Stimulated activated CD4-positive, alpha-beta T cell treated with anti-CD3 and anti-CD28 coated beads, Interleukin-1b, Interleukin-23, amount 100 ng/mL, for 24 hours (primary cell): ENCODE measurements around the gene TIGD1.
"Not testable (repeated sequence)": the region's sequence is repeated elsewhere in the genome, so short reads cannot be mapped to it uniquely, and the experiment has no call there.

Experiments used
- DNase-seq, 4 experiments: peaks; one replicate each; pipeline ENCODE4 v3.0.0-alpha.2; 2020; ENCODE audit warnings: low read depth in 4 of 4, low spot score in 1 of 4

Gene TIGD1

GRCh38 chr2:232571026-232571474 lies 20.7 kb upstream of the TIGD1 start:
- DNase-seq: no peak

GRCh38 chr2:232570481-232570880 lies 20.1 kb upstream of the TIGD1 start:
- not testable (repeated sequence) for DNase-seq

DNA sequence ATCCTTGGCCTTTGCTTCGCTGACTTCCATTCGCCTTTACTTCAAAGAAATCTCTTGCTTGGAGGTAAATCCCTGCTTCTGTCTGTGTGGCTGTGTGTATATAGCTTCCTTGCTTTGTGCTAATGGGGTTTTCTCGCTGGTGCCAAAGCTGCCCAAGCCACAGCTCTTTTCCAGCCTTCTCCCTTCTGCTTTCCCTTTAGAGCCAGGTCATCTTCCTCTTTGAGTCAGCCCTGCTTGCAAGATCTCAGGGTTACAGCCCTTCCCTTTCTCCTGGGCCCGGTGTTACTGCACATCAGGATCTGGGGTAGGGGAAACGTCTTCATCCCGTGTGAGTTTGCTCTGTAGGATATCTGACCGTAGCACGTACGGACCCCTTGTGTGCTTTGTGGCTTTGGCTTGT lies 19.2 kb upstream of the TIGD1 start:
- no peak for DNase-seq

- no peak for DNase-seq
Measured at GRCh38 chr2:232568161-232568560, 17.8 kb upstream of the TIGD1 start.

DNA sequence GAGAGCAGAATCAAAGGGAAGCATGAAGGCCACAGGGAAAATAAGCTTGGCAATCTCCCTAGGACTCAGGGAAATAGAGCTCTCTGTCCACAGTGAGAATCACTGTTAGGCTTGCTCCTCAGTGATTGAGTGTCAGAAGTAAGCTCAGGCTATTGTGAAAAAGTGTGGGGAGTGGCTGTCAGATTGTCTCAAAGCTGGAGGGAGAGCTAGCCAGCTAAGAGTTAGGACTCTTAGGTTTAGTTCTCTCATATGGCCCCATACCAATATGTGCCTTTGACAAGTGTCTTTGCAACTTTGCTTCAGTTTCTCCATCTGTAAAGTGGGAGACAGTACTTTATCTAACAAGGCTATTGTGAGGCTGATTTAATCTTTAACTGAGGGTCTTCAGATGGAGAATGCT lies 17.4 kb upstream of the TIGD1 start:
- DNase-seq: no peak

- no peak for DNase-seq
Measured at GRCh38 chr2:232563580-232563979, 13.2 kb upstream of the TIGD1 start.

DNA sequence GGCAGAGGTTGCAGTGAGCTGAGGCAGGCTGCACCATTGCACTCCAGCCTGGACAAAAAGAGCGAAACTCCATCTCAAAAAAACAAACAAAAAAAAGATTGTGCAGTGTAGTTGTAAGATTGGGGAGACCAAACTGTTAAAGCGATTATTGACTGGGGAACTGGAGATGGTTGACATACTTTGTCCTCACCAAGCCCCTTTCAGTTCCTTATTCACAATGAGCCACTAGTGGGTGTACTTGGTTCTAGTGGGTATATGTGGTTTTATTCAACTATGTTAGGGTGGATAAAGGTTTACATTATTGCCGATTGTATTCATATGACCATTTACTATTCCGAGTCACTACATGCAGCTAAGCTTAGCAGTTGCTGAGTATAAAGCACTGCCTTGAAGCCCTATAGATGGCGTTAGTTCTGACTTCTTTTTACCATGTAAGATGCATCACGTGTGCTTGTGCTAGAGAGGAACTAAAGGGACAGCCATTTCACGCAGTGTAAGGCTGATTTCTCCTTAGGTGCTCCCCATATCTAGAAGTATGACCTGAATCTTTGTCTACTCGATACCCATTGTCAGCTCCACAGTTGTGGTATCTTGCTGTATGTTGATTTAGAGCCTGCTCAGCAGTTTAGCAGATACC lies 12.3 kb upstream of the TIGD1 start:
- no peak for DNase-seq

DNA sequence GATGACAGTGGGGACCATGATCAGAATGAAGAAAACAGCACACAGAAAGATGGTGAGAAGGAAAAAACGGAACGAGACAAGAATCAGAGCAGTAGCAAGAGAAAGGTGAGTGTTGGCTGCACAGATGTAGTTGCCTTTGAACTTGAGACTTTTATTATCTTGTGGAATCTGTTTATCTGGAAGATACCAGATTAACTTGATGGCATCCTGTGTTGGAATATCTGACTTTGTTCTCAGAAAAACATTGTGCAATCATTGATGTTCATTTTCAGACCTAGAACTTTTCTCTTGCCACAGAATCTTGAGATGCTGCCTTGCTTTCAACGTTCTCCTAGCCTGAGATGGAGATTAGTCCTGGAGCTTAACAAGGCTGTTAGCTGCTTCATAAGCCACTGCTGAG lies 6.1 kb upstream of the TIGD1 start:
- DNase-seq: no peak

GRCh38 chr2:232551776-232552175 lies 1.4 kb upstream of the TIGD1 start:
- DNase-seq: no peak

- DNase-seq: no peak
Measured at GRCh38 chr2:232551250-232551638, 887 bp upstream of the TIGD1 start.

DNA sequence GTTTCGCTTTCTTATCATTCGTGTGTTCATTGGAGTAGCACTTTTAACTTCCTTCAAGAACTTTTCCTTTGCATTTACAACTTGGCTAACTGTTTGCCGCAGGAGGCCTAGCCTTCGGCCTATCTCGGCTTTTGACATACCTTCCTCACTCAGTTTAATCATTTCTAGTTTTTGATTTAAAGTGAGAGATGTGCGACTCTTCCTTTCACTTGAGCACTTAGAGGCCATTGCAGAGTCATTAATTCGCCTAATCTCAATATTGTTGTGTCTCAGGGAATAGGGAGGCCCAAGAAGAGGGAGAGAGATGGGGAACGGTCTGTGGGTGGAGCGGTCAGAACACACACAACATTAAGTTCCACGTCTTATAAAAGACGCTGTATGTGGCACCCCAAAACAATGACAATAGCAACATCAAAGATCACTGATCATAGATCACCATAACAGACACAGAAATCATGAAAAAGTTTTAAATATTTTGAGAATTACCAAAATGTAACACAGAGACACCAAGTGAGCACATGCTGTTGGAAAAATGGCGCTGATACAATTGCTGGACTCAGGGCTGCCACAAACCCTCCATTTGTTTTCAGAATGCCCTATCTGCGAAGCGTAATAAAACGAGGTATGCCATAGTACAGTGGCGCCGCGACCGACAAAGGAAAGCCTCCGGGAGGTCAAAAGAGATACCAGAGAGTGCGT lies 553 bp downstream of the TIGD1 start:
- DNase-seq: no peak

GRCh38 chr2:232547991-232548390 lies 2.4 kb downstream of the TIGD1 start:
- no peak for DNase-seq

GRCh38 chr2:232545511-232546375 lies 4.6 kb downstream of the TIGD1 start:
- no peak for DNase-seq

GRCh38 chr2:232544674-232545073 lies 5.7 kb downstream of the TIGD1 start:
- no peak for DNase-seq

- DNase-seq: no peak
Measured at GRCh38 chr2:232543928-232544631, 6.3 kb downstream of the TIGD1 start.

GRCh38 chr2:232543491-232543890 lies 6.9 kb downstream of the TIGD1 start:
- DNase-seq: no peak

- DNase-seq: no peak
Measured at GRCh38 chr2:232542715-232543467, 7.5 kb downstream of the TIGD1 start.

DNA sequence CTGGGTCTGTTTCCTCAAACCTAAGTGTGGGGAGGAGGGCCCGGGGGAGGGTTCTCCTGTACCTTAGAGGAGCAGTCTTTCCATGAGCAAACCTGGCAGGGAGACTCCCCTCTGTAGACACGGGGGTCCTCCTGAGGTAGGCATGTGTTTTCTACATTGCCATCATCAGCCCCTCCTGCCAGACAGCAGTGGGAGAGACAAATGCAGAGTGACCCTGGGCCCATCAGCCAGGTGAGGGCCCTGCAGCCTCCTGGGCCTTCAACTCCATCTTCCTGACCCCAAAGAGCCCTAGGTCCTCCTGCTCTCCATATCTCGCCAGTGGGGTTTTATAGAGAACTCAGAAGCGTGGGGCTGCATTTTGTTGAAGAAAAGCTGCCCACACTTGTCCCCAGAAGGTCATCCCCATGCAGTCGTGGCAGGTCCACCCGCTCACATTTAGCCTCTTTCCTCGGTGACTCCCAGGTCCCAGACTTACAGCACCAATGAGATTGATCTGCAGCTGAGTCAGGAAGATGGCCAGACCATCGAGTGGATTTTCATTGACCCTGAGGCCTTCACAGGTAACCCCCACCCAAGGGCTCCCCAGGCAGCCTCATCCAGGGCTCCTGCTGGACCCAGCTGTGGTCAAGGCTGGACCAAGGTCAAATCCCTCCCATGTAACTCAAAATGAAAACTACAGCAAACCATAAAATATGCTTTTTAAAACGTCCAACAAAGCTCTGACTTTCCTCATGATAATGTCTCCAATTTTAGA lies 8.2 kb downstream of the TIGD1 start:
- no peak for DNase-seq

- no peak for DNase-seq
Measured at GRCh38 chr2:232541195-232541960, 9.0 kb downstream of the TIGD1 start.
